Stimulated activated CD8-positive, alpha-beta memory T cell treated with anti-CD3 and anti-CD28 coated beads, Interleukin-4, amount 100 ng/mL, for 4 hours (primary cell): ENCODE data around the gene SYT5.
A peak's percentile ranks its signal among the peaks of the same experiment; 100 is the strongest.
"Not testable (repeated sequence)": the region's sequence is repeated elsewhere in the genome, so short reads cannot be mapped to it uniquely, and the experiment has no call there.

Experiments
- DNase-seq, 2 donors: peaks; one replicate each; pipeline ENCODE4 v3.0.0-alpha.2; 2020; ENCODE audit warnings: low read depth in 2 of 2, low spot score in 1 of 2

The SYT5 gene

GRCh38 chr19:55179606-55180484, at the start of gene SYT5:
TSS of gene SYT5 (minus strand) at chr19:55180289. CDS start at chr19:55179041, 1,248 bp downstream.
- peak in 1 of 2 donors; percentile 31 for DNase-seq

- no peak for DNase-seq
These were observed 49.7 kb upstream of the SYT5 start for GRCh38 chr19:55229789-55230182.

- DNase-seq: no peak
These were observed 49.2 kb upstream of the SYT5 start for GRCh38 chr19:55229145-55229788.

- no peak for DNase-seq
These were observed 48.4 kb upstream of the SYT5 start, which contains the start of gene TMEM86B for GRCh38 chr19:55228403-55229031. TSS of gene TMEM86B (minus strand) at chr19:55228763. CDS start at chr19:55228741, 22 bp downstream.

- no peak for DNase-seq
These were observed 47.9 kb upstream of the SYT5 start for GRCh38 chr19:55228015-55228391.

- no peak for DNase-seq
These were observed 47.3 kb upstream of the SYT5 start for GRCh38 chr19:55227241-55228014.

GRCh38 chr19:55226788-55227187, 46.7 kb upstream of the SYT5 start:
- DNase-seq: no peak

- no peak for DNase-seq
These were observed 46.2 kb upstream of the SYT5 start for GRCh38 chr19:55226273-55226672.

- no peak for DNase-seq
These were observed 45.4 kb upstream of the SYT5 start for GRCh38 chr19:55225415-55225958.

- not testable (repeated sequence) for DNase-seq
These were observed 44.8 kb upstream of the SYT5 start for GRCh38 chr19:55224679-55225414.

- no peak for DNase-seq
These were observed 44.1 kb upstream of the SYT5 start for GRCh38 chr19:55224038-55224665.

- DNase-seq: no peak
These were observed 43.4 kb upstream of the SYT5 start for GRCh38 chr19:55223291-55224037.

- DNase-seq: no peak
These were observed 40.4 kb upstream of the SYT5 start for GRCh38 chr19:55220525-55220924.

GRCh38 chr19:55216461-55217198, 36.5 kb upstream of the SYT5 start:
- no peak for DNase-seq

GRCh38 chr19:55213547-55213946, 33.5 kb upstream of the SYT5 start:
- no peak for DNase-seq

GRCh38 chr19:55212447-55212846, 32.4 kb upstream of the SYT5 start:
- no peak for DNase-seq

GRCh38 chr19:55209693-55210472, 29.8 kb upstream of the SYT5 start:
- no peak for DNase-seq
